Large intestine (tissue), 3 donors: ENCODE data around the gene PPP1R13L. TPM values are rescaled to one million over a fixed set of nuclear protein-coding genes. Genes with fewer than 3 reads are reported as not detected.
A peak's percentile ranks its signal among the peaks of the same experiment; 100 is the strongest.
"Not testable (repeated sequence)": the region's sequence is repeated elsewhere in the genome, so short reads cannot be mapped to it uniquely, and the experiment has no call there.

ENCODE experiments used
- DNase-seq, 2 donors: peaks; one replicate each; pipeline versions ENCODE4 v3.0.0 to v3.0.0-alpha.2; 2013
- H3K27ac ChIP-seq: one replicate; pipeline ENCODE4 v1.5.1; 2013; ENCODE audit warnings: low read length
- H3K27me3 ChIP-seq: 2 replicates; pipeline ENCODE4 v1.6.1; 2013; ENCODE audit warnings: low read length; ENCODE audit not compliant: control insufficient read depth, insufficient read depth
- H3K36me3 ChIP-seq: 2 replicates; pipeline ENCODE4 v1.6.1; 2013; ENCODE audit warnings: low read length; ENCODE audit not compliant: control insufficient read depth, insufficient read depth
- H3K4me1 ChIP-seq: one replicate; pipeline ENCODE4 v1.6.1; 2013; ENCODE audit warnings: low read length; ENCODE audit not compliant: control insufficient read depth, insufficient read depth
- H3K4me3 ChIP-seq: one replicate; pipeline ENCODE4 v1.5.1; 2013; ENCODE audit warnings: low read length
- H3K9me3 ChIP-seq: one replicate; pipeline ENCODE4 v1.6.1; 2013; ENCODE audit warnings: mild to moderate bottlenecking, low read depth, low read length, moderate library complexity; ENCODE audit not compliant: control insufficient read depth
- WGBS: methylation state at CpG from one replicate; pipeline ENCODE4 v1.1.5; 2013; ENCODE audit warnings: low lambda C conversion rate; ENCODE audit not compliant: insufficient coverage; 5-methylcytosine and 5-hydroxymethylcytosine counted together
- polyA plus RNA-seq: library from polyadenylated mRNA; unstranded; fragments of 120-200 nt; gene quantifications from one replicate; pipeline ENCODE4 v1.2.1, GENCODE V29; 2013

PPP1R13L gene
- polyA plus RNA-seq, 1 donor: 11.0 TPM

DNA sequence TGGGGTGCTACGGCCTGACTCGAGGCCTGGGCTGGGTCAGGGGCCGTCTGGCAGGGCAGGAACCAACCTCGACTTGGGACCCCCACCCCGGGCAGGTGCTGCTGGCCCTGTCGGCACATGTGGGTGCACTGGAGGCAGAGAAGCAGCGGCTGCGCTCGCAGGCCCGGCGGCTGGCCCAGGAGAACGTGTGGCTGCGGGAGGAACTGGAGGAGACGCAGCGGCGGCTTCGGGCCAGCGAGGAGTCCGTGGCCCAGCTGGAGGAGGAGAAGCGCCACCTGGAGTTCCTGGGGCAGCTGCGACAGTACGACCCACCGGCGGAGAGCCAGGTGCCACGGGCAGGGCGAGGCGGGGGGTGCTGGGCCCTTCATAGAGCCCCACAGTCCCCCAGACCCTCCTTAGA lies 58.4 kb downstream of the PPP1R13L start:
- Histone ChIP-seq H3K36me3 (peaks cover 12% of the 10 kb centered on the region), H3K4me1 (no peaks in the 10 kb centered on the region), H3K27ac (no peak overlapping the region), H3K27me3 (peaks cover 48% of the 10 kb centered on the region), H3K4me3 (no peak overlapping the region), H3K9me3 (peaks cover 3% of the 10 kb centered on the region)
- no peak for DNase-seq
- no CpG with 5 or more reads among the region's 27 CpGs for WGBS

GRCh38 chr19:45345506-45345860 lies 59.4 kb downstream of the PPP1R13L start:
- no peak overlapping the region for H3K27ac ChIP-seq
- peaks cover 56% of the 10 kb centered on the region for H3K27me3 ChIP-seq
- no peak for DNase-seq
- H3K9me3 ChIP-seq: peaks cover 3% of the 10 kb centered on the region
- H3K4me3 ChIP-seq: no peak overlapping the region
- no peaks in the 10 kb centered on the region for H3K4me1 ChIP-seq
- peaks cover 4% of the 10 kb centered on the region for H3K36me3 ChIP-seq
- no CpG with 5 or more reads among the region's 15 CpGs for whole genome bisulfite sequencing

DNA sequence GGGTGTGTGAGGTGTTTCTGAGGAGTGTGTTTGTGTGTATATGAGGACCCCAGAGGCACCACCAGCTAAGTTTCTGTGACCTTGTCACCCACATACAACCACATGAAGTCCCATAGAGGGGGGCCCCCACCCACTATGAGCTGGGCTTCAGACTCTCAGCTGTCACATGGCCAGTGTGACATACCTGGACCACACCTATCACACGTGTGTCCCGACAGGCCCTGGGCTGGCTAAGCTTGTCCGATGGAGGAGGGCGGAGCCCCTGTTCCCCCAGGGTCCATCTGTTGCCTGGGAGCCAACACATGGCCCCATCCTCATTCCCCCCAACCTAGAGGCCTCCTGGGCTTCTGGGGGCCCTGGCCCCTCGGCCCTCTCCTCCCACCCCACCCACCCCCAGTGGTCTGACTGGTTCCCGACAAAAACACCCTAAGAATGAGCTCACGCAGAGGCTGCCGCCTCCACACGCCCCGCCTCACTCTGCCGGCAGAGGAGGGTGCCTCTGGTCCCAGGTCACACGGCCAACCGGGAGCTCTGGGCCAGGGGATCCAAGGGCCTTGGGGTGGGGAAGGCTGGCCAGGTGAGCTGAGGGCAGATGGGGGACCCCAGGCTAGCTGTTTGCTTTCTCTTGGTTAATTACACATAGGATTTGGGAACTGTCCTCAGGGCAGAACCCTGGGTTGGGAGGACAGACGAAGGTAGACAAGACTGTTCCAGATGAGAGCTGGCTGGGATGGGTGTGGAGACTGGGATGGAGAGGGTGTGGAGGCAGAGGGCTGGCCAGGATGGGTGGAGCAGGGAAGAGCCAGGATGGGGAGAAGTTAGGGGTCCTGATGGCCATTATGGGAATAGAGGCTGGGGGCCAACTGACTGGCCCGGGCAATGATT lies 60.0 kb downstream of the PPP1R13L start:
- Histone ChIP-seq H3K36me3 (peaks cover 3% of the 10 kb centered on the region), H3K27ac (no peak overlapping the region), H3K4me1 (peaks cover 4% of the 10 kb centered on the region), H3K4me3 (no peak overlapping the region), H3K9me3 (peaks cover 3% of the 10 kb centered on the region), H3K27me3 (peaks cover 61% of the 10 kb centered on the region)
- WGBS: 60% methylated on average over 1 of the region's 15 CpGs
- DNase-seq: no peak

DNA sequence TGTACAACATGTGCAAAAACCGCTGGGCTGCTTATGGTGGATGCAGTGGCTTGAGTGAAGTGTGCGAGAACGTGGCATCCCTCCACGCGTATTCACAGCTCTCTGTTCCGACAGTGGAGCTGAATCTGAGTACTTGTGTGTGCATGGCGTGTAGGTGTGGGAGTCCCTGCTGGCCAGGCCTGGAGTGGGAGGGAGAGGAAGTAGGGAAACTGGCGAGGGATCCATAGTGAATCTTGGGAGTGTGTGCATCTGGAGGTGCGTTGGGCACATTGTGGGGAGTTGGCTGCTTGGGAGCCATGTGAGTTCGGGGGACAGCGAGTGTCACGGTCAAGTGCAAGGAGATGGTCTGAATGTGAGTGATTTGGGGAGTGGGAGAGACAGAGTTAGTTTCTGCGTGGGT lies 62.0 kb downstream of the PPP1R13L start:
- H3K4me3 ChIP-seq: no peak overlapping the region
- peaks cover 3% of the 10 kb centered on the region for H3K9me3 ChIP-seq
- no CpG with 5 or more reads among the region's 13 CpGs for whole genome bisulfite sequencing
- no peaks in the 10 kb centered on the region for H3K36me3 ChIP-seq
- DNase-seq: no peak
- no peak overlapping the region for H3K27ac ChIP-seq
- H3K4me1 ChIP-seq: peaks cover 8% of the 10 kb centered on the region
- H3K27me3 ChIP-seq: peaks cover 58% of the 10 kb centered on the region

- Histone ChIP-seq H3K36me3 (no peaks in the 10 kb centered on the region), H3K27ac (no peak overlapping the region), H3K4me1 (peaks cover 8% of the 10 kb centered on the region), H3K4me3 (no peak overlapping the region), H3K27me3 (peaks cover 43% of the 10 kb centered on the region), H3K9me3 (no peaks in the 10 kb centered on the region)
- peak in 1 of 2 donors; percentile 21 for DNase-seq
- no CpG with 5 or more reads among the region's 25 CpGs for WGBS
These were observed 63.9 kb downstream of the PPP1R13L start for GRCh38 chr19:45340899-45341453.

- peaks cover 37% of the 10 kb centered on the region for H3K27me3 ChIP-seq
- no peak within 1 kb of the TSS for H3K4me3 ChIP-seq
- WGBS: 27% methylated on average over 2 of the region's 50 CpGs
- no peak within 1 kb of the TSS for H3K27ac ChIP-seq
- H3K36me3 ChIP-seq: no peaks in the 10 kb centered on the region
- DNase-seq: peak; percentile 40 to 65
- peaks cover 8% of the 10 kb centered on the region for H3K4me1 ChIP-seq
- H3K9me3 ChIP-seq: no peaks in the 10 kb centered on the region
These were observed 64.5 kb downstream of the PPP1R13L start, which contains the start of gene KLC3 for GRCh38 chr19:45340232-45340898. KLC3 (plus strand) TSS chr19:45340750; CDS start chr19:45345542, 4,792 bp downstream.

DNA sequence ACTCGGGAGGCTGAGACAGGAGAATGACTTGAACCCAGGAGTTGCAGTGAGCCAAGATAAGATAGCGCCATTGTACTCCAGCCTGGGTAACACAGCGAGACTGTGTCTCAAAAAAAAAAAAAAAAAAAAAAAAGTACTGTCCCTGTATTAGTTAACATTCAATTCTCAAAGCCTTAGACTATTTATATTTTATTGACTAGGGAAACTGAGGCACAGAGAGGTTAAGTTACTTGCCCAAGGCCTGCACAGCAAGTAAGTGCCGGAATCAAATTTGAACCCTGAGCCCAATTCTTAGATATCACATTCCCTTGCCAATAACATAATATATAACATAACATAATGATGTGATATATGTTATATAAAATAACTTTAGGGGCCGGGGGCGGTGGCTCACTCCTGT lies 65.2 kb downstream of the PPP1R13L start:
- Histone ChIP-seq H3K9me3 (no peaks in the 10 kb centered on the region), H3K4me1 (peaks cover 8% of the 10 kb centered on the region), H3K27ac (no peak overlapping the region), H3K27me3 (peaks cover 31% of the 10 kb centered on the region), H3K4me3 (no peak overlapping the region), H3K36me3 (no peaks in the 10 kb centered on the region)
- DNase-seq: no peak
- WGBS: no CpG with 5 or more reads among the region's 6 CpGs

DNA sequence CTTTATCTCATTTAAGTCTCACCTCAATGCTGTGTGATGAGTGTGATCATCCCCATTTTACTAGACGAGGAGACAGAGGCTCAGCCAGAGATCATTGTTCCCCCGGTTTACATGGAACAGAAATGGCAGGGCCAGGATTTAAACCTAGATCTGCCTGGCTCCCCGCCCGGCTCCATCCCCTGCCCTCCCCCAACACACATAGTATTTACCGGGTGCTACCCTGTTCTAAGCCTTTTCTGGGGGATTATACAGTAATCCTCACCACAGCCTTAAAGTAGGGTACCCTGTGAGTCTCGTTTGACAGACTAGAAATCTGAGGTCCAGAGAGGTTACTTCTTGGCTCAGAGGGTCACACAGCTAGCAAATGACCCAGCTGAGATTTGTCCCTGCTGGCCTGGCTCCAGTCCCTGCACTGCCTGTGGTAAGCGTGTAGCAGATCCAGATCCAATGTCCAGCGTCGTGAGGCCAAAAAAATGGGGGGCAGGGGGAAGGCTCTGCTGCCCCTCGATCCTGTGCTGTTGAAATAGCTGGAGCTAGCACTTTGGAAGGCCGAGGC lies 68.1 kb downstream of the PPP1R13L start:
- H3K36me3 ChIP-seq: no peaks in the 10 kb centered on the region
- peaks cover 8% of the 10 kb centered on the region for H3K4me1 ChIP-seq
- H3K27ac ChIP-seq: no peak overlapping the region
- WGBS: no CpG with 5 or more reads among the region's 11 CpGs
- peaks cover 18% of the 10 kb centered on the region for H3K27me3 ChIP-seq
- no peak overlapping the region for H3K4me3 ChIP-seq
- no peaks in the 10 kb centered on the region for H3K9me3 ChIP-seq
- no peak for DNase-seq

DNA sequence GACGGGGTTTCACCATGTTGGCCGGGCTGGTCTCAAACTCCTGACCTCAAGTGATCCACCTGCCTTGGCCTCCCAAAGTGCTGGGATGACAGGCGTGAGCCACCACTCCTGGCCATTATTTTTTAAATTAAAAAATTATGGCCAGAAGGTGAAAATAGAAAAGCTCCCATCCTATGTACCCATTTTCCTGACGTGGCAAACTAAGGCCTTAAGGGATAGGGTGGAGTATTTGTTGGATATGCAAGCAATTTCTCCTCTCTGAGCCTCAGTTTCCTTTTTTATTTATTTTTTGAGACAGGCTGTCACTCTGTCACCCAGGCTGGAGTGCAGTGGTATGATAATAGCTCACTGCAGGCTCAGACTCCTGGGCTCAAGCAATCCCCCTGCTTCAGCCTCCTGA lies 70.0 kb downstream of the PPP1R13L start:
- not testable (repeated sequence) for H3K36me3 ChIP-seq, H3K4me1 ChIP-seq, H3K27me3 ChIP-seq, H3K27ac ChIP-seq, DNase-seq, H3K9me3 ChIP-seq, H3K4me3 ChIP-seq
- 60% methylated on average over 1 of the region's 4 CpGs for whole genome bisulfite sequencing

DNA sequence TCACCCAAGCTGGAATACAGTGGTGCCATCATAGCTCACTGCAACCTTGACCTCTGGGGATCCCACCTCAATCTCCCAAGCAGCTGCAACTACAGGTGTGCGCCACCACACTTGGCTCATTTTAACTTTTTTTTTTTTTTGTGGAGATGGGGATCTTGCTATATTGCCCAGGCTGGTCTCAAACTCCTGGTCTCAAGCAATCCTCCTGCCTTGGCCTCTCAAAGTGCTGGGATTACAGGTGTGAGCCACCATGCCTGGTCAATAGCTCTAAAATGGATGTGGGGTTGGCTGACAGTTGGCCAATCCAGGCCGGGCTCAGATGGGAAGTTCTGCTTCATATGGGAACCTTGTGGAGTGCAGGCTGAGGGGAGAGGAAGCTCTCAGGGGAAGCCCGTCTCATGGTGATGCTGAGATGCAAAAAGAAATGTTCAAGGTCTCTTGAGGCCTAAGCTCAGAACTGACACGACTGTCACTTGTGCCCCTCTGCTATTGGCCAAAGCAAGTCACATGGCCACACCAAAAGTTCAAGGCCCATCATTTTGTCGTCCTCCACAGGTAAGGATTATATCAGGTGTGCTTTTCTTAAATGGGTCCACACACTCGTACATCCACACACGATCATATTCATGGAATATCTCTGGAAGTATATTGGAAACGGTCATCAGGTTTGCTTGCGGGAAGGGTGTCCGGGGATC lies 71.1 kb downstream of the PPP1R13L start:
- Histone ChIP-seq H3K4me1 (peaks cover 4% of the 10 kb centered on the region), H3K27me3 (peaks cover 2% of the 10 kb centered on the region), H3K9me3 (no peaks in the 10 kb centered on the region), H3K4me3 (no peak overlapping the region), H3K36me3 (no peaks in the 10 kb centered on the region), H3K27ac (no peak overlapping the region)
- 90% methylated on average over 2 of the region's 10 CpGs for WGBS
- no peak for DNase-seq
